HG03439 (cell line): ENCODE results near the gene MAST4.
"Not testable (repeated sequence)": the region's sequence is repeated elsewhere in the genome, so short reads cannot be mapped to it uniquely, and the experiment has no call there.

ENCODE experiments used
- ATAC-seq: cut with Tn5 transposase; IDR thresholded peaks from one replicate; pipeline ENCODE4 v1.9.1; 2021; ENCODE audit warnings: mild to moderate bottlenecking, moderate library complexity; ENCODE audit not compliant: unreplicated experiment

MAST4 gene

DNA sequence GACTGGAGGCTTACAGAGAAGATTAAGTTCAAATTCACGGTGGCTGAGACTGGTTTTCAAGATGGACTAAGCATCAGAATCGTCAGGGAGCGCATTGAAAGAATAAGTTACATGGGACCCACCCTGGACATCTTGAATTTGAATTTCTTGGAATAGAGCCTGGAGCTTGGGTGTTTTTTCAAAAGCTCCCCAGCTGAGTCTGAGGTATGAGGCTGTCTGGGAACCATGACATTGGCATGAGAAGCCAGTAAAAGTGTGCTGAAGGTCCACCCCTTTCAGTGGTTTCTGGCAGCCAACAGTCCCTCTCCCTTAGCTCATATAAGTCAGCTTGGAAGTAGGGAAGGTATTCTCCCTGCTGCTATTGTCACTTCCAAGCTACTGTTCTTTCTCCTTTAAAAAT is 97.8 kb downstream of the MAST4 start:
- no peak for ATAC-seq

DNA sequence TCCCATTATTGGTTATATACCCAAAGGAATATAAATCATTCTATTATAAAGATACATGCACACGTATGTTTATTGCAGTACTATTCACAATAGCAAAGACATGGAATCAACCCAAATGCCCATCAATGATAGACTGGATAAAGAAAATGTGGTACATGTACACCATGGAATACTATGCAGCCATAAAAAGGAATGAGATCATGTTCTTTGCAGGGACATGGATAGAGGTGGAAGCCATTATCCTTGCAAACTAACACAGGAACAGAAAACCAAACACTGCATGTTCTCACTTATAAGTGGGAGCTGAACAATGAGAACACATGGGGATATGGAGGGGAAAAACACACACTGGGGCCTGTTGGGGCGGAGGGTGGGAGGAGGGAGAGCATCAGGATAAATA is 99.6 kb downstream of the MAST4 start:
- not testable (repeated sequence) for ATAC-seq

DNA sequence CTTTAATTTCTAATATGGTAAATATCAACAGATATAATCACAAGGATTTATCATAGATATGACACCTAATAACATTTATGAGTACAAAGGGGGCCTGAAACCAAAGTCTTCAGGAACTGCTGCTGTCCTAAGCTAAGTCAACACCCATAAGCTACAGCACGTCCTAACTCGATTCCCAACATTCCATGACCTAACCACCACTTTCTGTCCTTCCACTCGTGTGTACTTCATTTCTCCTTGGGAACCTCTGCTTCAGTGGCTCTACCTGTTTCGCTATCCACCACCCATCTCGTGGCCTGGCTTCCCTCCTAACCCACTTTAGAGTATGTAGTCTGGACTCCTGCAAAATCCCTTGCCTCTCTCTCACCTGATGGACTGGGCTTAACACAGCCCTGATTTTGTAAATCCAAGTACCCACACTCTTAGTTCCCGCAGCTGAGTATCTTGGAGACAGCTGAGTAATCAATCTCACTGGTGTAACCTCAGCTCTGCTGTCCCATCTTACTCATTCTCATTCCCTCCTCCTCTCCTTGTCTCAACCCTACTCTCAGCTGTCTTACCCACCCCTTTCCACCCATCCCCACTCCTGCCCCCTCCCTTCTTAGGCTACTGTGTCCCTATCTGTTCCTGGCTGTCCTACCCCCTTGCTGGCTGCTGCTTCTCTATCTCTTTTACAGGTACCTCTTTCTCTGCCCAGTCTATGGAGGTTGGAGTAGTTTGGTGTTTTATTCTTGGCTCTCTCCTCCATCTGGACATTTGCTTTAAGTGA is 101.8 kb downstream of the MAST4 start:
- ATAC-seq: no peak

DNA sequence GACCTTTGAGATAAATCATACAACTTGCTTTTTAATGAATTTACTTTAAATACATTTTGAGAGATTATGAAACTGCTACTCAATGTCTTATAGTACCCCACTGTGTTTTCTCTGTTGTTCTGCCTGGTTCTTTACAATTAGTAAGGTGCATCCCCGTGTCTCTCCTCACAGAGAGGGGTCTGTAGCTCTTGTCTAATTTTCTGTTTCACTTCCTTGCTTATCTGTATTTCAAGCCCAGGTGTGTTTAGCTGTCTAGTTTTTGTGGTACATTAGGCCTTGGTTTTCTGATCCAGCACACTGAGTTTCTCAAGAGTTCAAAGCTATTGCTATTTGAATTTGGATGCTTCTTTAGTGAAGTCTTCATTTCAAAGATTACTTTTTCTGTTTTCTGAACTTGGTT is 105.1 kb downstream of the MAST4 start:
- ATAC-seq: no peak

DNA sequence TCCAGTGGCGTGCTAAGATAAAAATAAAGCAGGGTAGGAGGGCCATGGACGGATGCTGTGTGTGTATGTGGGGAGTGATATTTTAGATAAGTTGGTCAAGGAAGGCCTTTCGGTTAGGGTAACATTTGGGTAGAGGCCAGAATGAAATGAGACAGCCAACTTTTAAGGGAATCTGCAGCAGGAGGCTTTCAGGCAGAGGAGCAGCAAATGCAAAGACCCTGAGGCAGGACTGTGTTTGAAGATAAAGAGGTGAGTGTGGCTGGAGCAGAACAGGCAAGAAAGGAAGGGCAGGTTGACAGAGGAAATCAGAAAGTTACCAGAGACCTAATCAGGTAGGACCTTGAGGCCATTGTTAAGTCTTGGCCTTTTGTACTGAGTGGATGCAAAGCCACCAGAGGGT is 106.2 kb downstream of the MAST4 start:
- ATAC-seq: no peak

DNA sequence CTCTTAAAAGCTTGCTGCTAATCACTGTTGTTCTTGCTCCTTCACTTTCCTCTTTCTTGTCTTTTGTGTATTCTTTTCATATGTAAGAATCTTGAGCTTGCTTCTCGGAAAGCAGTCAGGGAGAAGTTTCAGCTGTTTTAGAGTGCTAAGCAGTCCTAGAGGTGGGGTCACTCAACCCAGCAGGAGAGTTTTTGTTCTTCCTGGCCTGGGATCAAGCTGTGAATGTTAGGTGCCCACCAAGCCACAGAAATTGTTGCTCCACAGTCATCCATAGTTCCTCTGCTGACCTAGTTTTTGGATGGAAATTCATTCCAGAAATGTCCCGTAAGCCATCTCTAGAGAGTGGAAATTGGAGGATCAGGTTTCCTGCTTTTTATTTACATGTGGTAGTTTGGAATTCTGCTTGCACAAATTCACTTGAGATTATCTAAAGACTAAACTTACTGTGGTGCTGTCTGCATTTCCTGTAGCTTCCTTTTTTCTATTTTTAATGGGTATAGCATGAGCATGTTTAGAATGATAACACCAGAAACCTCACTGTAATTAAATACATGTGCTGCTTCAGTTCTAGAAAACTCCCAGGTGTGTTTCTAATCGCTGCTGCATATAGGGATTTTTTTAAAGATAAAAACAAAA is 108.7 kb downstream of the MAST4 start:
- no peak for ATAC-seq

DNA sequence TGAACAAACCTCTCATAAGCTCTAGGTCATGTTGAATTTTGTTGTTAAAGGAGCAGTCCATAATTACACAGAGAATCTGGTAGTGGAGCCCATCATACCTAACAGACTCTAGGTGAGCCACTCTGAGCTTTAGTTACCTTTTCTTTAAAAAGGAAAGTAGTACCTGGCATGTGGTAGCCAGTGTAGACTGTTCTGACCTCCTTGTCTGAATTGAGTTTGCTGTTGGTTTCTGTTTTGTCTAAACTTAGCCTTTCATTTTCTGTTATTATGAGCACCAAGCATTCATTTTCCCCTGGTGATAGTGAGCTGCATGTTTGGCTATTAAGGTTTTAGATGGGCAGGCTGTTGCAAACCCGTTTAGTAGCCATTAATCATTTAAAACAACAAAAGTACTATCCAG is 112.2 kb downstream of the MAST4 start:
- no peak for ATAC-seq

DNA sequence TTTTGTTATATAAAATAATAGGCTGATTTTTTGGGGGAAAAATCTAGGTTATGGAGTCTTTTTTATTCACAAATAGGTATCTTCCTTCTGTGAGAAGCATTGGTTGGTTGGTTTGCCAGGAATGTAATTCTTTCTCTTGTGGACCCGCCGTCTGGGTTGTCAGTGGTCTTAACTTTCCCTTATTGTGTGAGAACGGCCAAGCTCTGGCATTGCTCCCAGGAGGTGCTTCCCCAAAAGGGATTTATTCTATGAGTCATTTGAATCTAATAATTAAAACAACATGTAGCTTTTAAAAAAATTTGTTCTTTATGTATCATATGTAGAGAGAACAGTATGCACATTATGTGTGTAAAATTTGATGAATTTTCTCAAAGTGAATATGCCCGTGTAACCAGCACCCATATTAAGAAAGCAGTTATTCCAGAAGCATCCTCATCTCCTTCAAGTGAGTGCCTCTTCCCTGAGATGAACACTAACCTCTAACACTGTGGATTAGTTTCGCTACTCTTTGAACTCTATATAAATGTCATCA is 114.4 kb downstream of the MAST4 start:
- no peak for ATAC-seq

DNA sequence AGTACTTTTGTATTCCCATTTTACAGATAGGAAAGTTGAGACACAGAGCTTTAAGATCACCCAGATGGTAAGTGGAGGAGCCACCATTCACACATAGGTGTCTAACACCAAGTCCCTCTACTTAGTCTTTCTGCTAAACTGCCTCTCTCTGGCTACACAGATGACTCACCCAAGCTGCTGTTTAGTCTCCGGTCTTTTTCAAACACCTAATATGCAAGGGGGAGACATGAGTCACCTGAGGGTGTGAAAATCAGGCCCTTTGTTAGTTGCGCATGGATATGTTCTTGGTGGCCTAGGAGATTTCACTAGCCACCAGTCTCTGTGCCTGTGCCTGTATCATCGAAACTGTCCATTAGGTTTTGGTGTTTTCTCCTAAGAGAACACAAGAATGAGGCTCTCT is 117.8 kb downstream of the MAST4 start:
- no peak for ATAC-seq

DNA sequence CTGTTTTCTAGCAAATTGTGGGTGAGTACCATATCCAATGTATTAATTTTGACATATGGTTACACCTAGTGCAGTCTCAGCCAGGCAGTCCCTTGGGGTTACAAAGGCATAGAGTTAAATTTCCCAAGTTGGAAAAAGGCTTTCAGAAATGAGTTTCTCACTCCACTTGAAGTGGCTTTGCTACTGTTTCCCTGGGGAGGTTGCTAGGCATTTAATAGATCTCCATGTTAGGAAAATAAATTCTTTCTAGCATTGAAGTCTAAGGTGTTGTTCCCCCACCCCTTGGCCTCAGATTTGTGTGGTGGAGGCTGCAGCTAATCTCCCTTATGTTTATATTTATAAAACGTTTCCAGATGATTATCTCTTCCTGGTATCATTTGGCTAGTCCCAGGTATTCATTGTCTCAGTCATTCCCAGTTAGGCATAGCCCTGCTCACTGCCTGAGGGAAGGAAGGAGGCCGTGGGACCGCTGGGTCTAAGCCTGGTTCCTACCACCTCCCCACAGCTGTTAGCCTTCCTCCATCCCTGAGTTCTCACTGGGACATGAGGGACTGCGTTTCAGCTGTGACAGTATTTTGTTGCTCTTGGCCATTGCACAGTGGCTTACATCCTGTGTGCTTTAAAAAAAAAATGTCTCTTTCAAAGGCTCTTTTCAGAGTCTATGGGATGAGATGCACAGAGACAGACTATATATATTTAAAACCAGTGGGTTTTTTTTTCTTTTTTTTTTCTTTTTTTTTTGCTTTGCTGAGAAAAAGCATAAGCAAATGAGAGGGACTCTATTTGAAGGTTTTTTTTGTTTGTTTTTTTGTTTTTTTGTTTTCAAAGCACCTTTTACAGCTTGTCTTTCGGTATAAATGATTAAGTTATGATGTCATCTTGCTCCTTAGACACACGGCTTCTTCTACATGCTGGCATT is 121.5 kb downstream of the MAST4 start:
- no peak for ATAC-seq

DNA sequence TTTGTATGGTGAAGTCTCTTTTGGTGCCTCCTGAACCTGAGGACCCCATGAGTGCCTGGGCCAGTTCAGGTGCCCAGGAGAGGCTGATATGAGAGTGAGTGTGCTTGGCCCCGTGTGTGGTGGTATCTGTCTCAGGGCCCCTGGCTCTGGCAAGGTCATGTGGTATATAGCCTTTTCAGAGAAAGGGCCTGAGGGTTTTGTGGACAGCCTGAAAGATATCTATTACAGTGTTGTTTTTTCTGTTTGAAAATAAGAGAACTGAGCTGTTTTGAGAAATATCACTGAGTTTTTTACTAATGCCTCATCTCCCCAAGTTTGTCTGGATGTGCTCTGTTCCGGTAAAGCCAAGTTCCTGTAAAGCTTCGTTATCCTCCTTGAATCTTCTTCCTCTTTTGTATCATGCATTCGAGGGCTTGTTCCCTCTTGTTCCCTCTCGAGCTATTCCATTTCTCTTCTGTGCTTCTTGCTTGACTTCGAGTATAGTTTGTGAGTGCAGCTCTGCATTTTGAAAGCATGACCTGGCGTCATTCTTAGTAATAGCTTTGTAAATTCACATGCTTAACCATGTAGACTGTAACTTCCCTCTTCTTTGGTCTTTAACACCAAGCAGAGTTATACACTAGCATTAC is 122.3 kb downstream of the MAST4 start:
- ATAC-seq: no peak

DNA sequence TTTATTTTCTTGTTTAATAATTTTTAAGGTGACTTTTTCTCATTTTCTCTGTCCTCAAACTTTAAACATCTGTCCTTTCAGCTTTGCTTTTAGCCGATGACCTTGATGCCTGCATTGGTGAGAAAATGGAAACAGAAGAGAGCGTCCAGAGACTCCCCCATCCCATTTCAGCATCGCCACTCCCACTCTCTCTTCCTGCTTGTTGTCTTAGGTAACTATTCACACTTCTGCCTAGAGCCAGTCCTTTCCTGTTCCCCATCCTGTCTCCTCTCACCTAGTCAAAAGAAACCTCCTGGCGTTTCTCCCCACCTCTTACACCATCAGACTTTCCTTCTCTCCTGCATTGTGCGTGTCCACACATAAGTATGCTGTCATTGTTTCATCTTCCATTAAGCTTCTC is 124.6 kb downstream of the MAST4 start:
- ATAC-seq: no peak

DNA sequence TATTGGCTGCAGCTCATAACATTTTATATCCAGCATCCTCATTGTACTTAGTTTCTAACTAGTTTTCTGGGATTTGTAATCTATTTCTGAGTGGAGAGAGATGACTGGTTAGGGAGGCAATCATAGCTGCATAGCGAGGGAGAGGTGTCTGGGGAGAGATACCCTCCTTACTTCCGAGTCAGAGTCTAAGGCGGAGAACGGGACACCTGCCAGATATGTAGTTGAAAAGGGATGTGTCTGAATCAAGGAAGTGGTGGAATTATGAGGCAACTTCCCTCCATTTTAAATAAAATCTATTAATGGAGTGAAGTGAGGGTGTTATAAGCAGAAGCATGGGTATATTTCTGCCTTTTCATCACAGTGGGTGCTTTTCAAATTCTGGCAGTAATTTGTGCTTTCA is 126.5 kb downstream of the MAST4 start:
- no peak for ATAC-seq

DNA sequence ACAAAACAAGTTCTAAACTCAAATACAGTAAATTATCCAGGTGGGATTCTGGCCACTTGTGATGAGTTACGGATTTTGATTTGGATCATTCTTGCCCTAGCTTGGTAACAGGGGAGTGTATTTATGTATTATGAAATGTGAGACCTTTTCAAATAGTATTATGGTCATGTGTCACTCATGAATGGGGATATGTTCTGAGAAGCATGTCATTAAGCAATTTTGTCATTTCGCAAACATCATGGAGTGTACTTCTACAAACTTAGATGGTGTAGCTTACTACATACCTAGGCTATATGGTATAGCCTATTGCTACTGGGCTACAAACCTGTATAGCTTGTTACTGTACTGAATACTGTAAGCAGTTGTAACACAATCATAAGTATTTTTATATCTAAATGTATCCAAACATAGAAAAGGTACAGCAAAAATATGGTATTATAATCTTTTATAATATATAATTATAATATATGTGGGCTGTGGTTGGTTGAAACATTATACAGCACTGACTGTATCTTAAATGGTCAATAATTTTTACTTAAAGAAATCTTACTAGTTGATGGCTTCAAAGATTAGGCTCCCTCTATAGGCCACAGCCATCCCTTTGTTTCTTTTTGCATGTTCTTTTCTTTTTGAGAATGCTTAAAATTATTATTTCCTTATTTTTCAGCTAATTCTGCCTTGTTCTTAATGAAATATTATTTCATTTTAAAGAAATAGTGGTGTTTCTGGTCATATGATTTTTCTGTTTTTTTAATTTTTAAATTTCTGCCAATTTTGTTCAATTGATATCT is 128.4 kb downstream of the MAST4 start:
- ATAC-seq: no peak

DNA sequence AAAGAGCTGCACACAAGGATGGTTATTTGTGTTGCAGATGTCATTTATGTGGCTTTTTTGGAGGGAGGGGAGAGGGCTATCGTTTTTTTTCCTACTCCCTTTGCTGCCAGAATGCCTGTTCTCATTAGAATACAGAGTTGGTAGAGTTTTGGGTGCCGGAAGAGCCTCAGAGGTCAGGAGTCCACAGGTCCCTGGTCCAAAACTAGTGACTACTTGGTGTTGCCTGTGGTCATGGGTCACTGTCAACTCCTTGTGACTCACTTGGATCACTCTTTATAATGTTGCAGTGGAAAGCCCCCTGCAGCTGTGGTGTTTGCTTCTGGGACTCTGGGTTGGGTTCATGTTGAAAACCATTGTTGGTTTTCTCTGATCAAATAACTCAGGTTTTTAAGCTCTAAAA is 131.4 kb downstream of the MAST4 start:
- ATAC-seq: no peak

DNA sequence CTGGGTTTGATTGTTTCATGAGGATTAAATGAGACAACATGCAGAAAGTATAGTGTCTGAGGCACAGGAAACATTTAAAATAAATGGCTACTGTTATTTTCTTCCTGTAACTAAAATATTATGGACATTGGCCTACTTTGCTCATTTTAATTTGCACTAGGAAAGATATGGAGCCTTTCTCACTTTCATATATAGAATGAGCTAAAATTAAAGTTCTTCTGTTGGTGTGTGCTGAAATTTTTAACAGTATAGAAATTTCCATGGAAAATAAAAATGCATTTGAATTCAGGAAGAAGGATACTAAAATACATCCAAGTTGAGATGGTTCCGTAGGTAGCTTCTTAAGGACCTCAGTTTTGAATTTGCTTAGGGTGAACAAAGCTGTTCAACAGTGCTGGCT is 131.9 kb downstream of the MAST4 start:
- ATAC-seq: no peak

DNA sequence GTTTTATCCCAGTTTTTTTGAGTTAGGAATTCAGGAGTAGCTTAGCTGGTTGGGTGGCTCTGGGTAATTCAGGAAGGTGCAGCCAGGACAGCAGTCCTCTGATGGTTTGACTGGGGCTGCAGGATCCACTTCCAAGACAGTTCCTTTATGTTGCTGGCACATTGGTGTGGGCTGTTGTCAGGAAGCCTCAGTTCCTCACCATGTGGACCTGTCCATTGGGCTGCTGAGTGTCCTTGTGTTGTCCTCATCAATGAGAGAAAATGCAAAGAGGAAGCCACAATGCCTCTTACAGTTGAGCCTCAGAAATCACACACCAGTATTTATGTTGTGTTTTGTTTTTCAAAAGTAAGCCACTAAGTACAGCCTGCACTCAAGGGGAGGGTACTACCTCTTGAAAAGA is 140.9 kb downstream of the MAST4 start:
- no peak for ATAC-seq

DNA sequence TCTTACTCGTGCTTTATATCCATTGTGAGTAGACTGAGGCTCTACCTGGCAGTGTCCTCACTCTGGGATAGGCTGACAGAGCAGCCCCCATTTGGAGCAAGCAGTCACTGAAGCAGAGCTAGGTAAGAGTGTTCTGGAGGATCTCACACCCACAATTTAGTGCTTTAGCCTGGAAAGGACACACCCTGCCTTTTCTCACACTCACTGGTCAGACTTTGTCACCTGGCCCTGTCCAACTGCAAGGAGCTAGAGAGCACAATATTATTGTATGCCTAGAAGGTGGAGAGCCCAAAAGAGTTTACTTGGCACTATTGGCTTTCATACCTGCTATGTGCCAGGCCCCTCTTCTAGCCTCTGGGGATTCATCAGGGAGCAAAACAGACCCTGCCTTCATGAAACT is 141.9 kb downstream of the MAST4 start:
- ATAC-seq: no peak

DNA sequence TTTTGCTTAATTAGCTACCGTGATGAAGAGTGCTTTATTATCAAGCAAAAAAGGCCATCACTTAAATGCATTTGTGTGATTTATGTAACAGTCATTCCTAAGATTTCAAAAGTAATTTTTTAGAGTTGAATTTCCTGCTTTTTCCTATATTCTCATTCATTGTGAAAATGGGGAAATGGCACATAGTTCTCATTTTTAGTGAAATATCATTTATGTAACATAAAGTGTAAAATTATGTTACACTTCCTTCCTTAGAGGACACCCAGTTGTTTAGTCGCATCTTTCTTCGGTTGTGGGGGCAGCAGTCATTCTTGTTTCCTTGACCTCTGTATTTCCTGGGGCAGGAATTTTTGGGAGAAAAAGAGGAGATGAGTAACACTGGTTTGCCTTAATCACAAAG is 142.8 kb downstream of the MAST4 start:
- ATAC-seq: no peak

DNA sequence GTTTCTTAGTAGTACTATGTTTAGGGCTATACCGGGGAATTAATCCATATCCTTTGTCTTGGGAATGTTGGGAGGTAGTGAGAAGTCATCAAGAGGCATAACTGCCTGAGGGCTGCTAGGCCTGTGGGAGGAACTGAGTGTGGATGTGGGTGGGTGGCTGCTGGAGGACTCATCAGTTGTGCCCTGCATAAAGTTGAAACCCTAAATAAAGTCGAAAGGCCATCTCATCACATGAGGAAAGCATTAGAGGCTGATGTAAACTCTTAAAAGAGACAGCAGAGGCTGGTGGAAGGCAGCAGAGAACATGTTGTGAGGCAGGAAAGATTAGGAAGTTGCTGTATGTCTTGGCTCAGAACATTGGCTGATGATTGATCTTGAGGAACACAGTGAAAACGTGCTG is 143.8 kb downstream of the MAST4 start:
- ATAC-seq: no peak
